Upper lobe of left lung (tissue), 6 donors: ENCODE data around the gene PAEP. TPM values are rescaled to one million over a fixed set of nuclear protein-coding genes. Genes with fewer than 3 reads are reported as not detected.
A peak's percentile ranks its signal among the peaks of the same experiment; 100 is the strongest.

Experiments used
- ATAC-seq, 2 donors: fragments of 200-7000 bp; cut with Tn5 transposase; one replicate each; pipeline ENCODE4 v1.9.1; 2022; ENCODE audit warnings: mild to moderate bottlenecking in 2 of 2, moderate library complexity in 2 of 2; ENCODE audit not compliant: low FRiP score in 2 of 2
- DNase-seq, 2 donors: peaks; one replicate each; pipeline ENCODE4 v3.0.0-alpha.2; 2019 to 2020
- H3K27ac ChIP-seq, 4 donors: fragments of 200-600 bp; sonication (generic); one replicate each; pipeline ENCODE4 v1.5.1; 2016 to 2019
- H3K27me3 ChIP-seq, 4 donors: fragments of 200-600 bp; sonication (generic); one replicate each; pipeline ENCODE4 v1.5.1; 2017 to 2019
- H3K36me3 ChIP-seq, 4 donors: fragments of 200-600 bp; sonication (generic); one replicate each; pipeline ENCODE4 v1.5.1; 2016 to 2019
- H3K4me1 ChIP-seq, 4 donors: fragments of 200-600 bp; sonication (generic); one replicate each; pipeline ENCODE4 v1.5.1; 2018 to 2019
- H3K4me3 ChIP-seq, 4 donors: fragments of 200-600 bp; sonication (generic); one replicate each; pipeline ENCODE4 v1.5.1; 2017 to 2019; ENCODE audit warnings: mild to moderate bottlenecking in 2 of 4, moderate library complexity in 1 of 4
- H3K9me3 ChIP-seq, 4 donors: fragments of 200-600 bp; sonication (generic); one replicate each; pipeline ENCODE4 v1.5.1; 2018 to 2019
- CTCF ChIP-seq, 6 experiments: fragments of 450-650 bp in 4 of 6; fragments of 200-600 bp in 2 of 6; sonication (generic) in 2 of 6; IDR thresholded peaks; one replicate each; pipeline ENCODE4 v1.5.1; 2016 to 2019; ENCODE audit warnings: antibody characterized with exemption in 6 of 6
- EP300 ChIP-seq, 4 donors: sonication (generic); formaldehyde crosslinking; IDR thresholded peaks; one replicate each; pipeline ENCODE4 v1.5.1; 2017; ENCODE audit warnings: antibody characterized with exemption in 4 of 4, control low read depth in 2 of 4
- POLR2A ChIP-seq, 4 donors: fragments of 450-650 bp; IDR thresholded peaks; one replicate each; pipeline ENCODE4 v1.5.1; 2016 to 2017; ENCODE audit warnings: antibody characterized with exemption in 4 of 4, mild to moderate bottlenecking in 2 of 4
- POLR2AphosphoS5 ChIP-seq, 2 donors: sonication (generic); formaldehyde crosslinking; IDR thresholded peaks; one replicate each; pipeline ENCODE4 v1.5.1; 2017; ENCODE audit warnings: antibody characterized with exemption in 2 of 2
- WGBS, 2 donors: methylation state at CpG; one replicate each; pipeline ENCODE4 v1.1.5; 2017 to 2018; 5-methylcytosine and 5-hydroxymethylcytosine counted together
- total RNA-seq, 6 donors: library from RNA; depleted of rRNA in 4 of 6; stranded (reverse); fragments of >200 nt in 4 of 6; gene quantifications; one replicate each; pipeline versions ENCODE4 v1.1.0 to v1.2.1, GENCODE V29; 2016 to 2021
- donor health status: DM: no; HTN: no; CAD: no; lungs with moderate emphysema.
- donor health status: DM: no; HTN: yes; CAD: no; lungs with severe emphysema.

PAEP gene
- total RNA-seq, 6 donors from 2014 or later: 6.3 TPM; not detected in 5

- Histone ChIP-seq H3K36me3 (no peaks in the 10 kb centered on the region), H3K4me3 (no peak overlapping the region), H3K27ac (no peak overlapping the region), H3K27me3 (no peaks in the 10 kb centered on the region), H3K9me3 (no peaks in the 10 kb centered on the region), H3K4me1 (no peaks in the 10 kb centered on the region)
- ATAC-seq (no peak), DNase-seq (peak in 1 of 2 donors; percentile 57)
- TF ChIP-seq CTCF (IDR thresholded peaks at IDR 0.05) (no peak), POLR2AphosphoS5 (IDR thresholded peaks at IDR 0.05) (no peak), POLR2A (IDR thresholded peaks at IDR 0.05) (no peak), EP300 (IDR thresholded peaks at IDR 0.05) (no peak)
- 75 to 78% methylated on average over 12 to 33 of the region's 34 CpGs for WGBS, 2 donors
These were observed 52.6 kb downstream of the PAEP start for GRCh38 chr9:135613946-135614805.

DNA sequence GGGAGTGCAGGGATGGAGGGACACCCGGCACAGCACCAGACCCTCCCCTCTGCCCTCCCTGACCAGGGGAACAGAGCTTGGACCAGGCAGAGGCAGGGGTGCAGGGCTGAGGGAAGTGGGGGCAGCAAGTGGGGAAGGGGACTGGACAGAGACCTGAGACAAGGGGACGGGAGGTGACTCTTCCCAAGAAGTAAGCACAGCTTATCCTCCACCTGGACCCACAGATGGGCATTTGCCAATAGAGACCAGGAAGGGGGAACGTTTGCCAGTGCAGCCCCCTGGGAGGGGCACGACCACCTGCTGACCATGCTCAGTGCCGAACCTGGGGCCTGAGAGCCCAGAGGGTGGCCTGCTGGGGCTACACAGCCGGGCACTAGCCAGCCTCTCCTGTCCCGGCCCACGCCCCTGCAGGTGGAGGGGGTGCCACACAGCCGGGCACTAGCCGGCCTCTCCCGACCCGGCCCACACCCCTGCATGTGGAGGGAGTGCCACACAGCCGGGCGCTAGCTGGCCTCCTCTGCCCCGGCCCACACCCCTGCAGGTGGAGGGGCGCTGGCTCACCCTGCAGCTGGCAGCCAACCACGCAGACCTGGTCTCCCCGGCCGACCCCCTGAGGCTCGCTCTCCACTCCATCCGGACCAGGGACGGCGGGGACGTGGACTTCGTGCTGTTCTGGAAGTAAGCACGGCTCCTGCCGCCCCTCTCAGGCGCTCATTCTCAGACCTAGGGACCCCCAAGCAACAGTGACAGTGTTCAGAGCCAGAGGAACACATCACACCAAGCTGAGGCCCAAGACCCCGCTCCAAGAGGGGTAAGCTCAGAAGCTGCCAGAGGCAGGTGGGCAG is 53.5 kb downstream of the PAEP start:
- no peaks in the 10 kb centered on the region for H3K4me1 ChIP-seq
- H3K27me3 ChIP-seq: no peaks in the 10 kb centered on the region
- no peak overlapping the region for H3K4me3 ChIP-seq
- TF ChIP-seq EP300 (IDR thresholded peaks at IDR 0.05): no peak
- no peak for TF ChIP-seq POLR2AphosphoS5 (IDR thresholded peaks at IDR 0.05)
- TF ChIP-seq CTCF (IDR thresholded peaks at IDR 0.05): no peak
- DNase-seq (peak in 1 of 2 donors; percentile 73), ATAC-seq (no peak)
- no peaks in the 10 kb centered on the region for H3K36me3 ChIP-seq
- 85 to 100% methylated on average over 1 to 26 of the region's 29 CpGs for WGBS, 2 donors
- H3K27ac ChIP-seq: no peak overlapping the region
- H3K9me3 ChIP-seq: no peaks in the 10 kb centered on the region

GRCh38 chr9:135615666-135616618 is 54.4 kb downstream of the PAEP start:
- Histone ChIP-seq H3K4me3 (no peak overlapping the region), H3K27me3 (no peaks in the 10 kb centered on the region), H3K9me3 (no peaks in the 10 kb centered on the region), H3K27ac (no peak overlapping the region), H3K36me3 (no peaks in the 10 kb centered on the region), H3K4me1 (no peaks in the 10 kb centered on the region)
- ATAC-seq: no peak
- peak in 1 of 2 donors; percentile 49 for DNase-seq
- 31 to 64% methylated on average over 11 to 31 of the region's 31 CpGs for WGBS, 2 donors
- TF ChIP-seq POLR2AphosphoS5 (IDR thresholded peaks at IDR 0.05) (no peak), POLR2A (IDR thresholded peaks at IDR 0.05) (no peak), CTCF (IDR thresholded peaks at IDR 0.05) (no peak), EP300 (IDR thresholded peaks at IDR 0.05) (no peak)

Other genes starting within 250 kb of the PAEP start
- 10 to 100 TPM; 25.6 to 48.6 (median 33.8) TPM for gene PPP1R26, start 82.0 kb upstream of the PAEP start, total RNA-seq
- gene MRPS2, start 61.1 kb upstream of the PAEP start, total RNA-seq: 10 to 100 TPM; 11.1 to 40.6 (median 26.3) TPM
- not detected for gene LCN1, start 40.3 kb upstream of the PAEP start, total RNA-seq
- gene OBP2A, start 15.6 kb upstream of the PAEP start, total RNA-seq: not detected
- not detected for gene GLT6D1, start 77.8 kb downstream of the PAEP start, total RNA-seq
- not detected for gene LCN9, start 101.6 kb downstream of the PAEP start, total RNA-seq
- not detected for gene SOHLH1, start 137.7 kb downstream of the PAEP start, total RNA-seq
- 1 to 10 TPM in 1 of 6 donors, under 1 TPM in 3, not detected in 2; 0.11 to 1.0 (median 0.31) TPM for gene KCNT1, start 140.4 kb downstream of the PAEP start, total RNA-seq